HG02840 (cell line): ENCODE data around the gene PPP1R7.
A peak's percentile ranks its signal among the peaks of the same experiment; 100 is the strongest.
"Not testable (repeated sequence)": the region's sequence is repeated elsewhere in the genome, so short reads cannot be mapped to it uniquely, and the experiment has no call there.

Source experiments
- ATAC-seq: cut with Tn5 transposase; IDR thresholded peaks from one replicate; pipeline ENCODE4 v1.9.1; 2021; ENCODE audit warnings: mild to moderate bottlenecking, moderate library complexity, moderate number of reproducible peaks; ENCODE audit not compliant: unreplicated experiment, low FRiP score

The PPP1R7 gene, protein sequence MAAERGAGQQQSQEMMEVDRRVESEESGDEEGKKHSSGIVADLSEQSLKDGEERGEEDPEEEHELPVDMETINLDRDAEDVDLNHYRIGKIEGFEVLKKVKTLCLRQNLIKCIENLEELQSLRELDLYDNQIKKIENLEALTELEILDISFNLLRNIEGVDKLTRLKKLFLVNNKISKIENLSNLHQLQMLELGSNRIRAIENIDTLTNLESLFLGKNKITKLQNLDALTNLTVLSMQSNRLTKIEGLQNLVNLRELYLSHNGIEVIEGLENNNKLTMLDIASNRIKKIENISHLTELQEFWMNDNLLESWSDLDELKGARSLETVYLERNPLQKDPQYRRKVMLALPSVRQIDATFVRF

DNA sequence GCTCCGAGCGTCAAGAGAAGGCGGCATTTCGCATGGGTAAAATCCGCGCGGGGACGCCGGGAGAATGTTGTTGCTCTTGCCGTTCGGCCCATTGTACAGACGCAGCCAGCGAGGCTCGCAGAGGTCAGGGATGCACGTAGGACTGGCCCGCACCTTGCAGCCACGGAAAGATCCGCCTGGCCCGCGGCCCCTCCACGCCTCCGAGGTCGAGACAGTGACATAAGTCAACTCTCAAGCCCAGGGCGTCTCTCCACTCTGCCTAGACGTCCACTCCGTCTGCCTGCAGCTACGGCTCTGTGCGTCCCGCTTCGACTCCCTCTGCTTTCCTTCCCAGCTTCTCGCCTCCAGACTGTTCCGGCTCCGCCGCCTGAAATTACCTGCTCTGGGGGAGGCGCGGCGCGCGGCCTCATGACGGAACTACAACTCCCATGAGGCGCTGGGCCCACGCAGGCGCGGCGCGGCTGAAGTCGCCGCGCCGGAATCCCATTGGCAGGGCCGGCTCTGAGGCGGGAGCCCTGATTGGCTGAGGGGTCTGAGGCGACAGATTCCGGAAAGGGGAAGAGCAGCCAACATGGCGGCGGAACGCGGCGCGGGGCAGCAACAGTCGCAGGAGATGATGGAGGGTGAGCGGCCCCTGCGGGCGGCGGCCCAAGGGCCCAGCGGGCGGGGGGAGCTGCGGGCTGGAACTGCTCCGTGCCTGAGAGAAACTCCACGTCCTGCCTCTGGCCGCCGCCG, at the start of gene PPP1R7:
Gene PPP1R7 (plus strand): TSS at position 543 of the 735 bp plus-strand sequence. CDS start 29 bp downstream, at position 572.
- peak; percentile 67 for ATAC-seq

DNA sequence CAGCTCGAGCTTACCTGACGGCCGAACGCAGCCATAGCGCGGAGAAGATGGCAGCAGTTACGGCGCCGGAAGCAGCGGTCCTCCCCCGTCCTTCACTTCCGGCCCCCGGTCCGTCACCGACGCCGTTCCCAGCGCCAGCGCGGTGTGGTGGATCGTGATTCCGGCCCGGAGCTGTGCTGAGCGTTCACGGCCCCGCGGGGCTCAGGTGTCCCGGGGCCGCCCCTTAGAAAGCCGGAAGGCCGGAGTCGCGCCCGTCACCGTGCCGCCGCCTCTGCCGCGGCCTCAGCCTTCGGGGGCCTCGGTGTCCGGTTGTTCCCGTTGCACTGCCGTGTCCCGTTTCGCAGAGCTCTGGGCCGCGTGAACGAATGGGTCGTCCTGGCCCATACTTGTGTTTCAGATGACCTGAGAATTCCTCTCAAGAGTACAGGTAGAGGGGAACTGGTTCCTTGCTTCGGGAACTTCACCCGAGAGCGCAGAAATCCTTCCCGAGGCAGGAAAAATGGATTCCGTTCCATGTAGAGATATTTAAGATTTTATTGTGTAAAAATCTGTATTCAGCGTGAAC, 47.9 kb upstream of the PPP1R7 start, which contains the start of gene MTERF4:
Gene MTERF4 (minus strand): TSS at position 49 of the 565 bp plus-strand sequence. CDS start 14 bp downstream, at position 35.
- ATAC-seq, result peak; percentile 77

DNA sequence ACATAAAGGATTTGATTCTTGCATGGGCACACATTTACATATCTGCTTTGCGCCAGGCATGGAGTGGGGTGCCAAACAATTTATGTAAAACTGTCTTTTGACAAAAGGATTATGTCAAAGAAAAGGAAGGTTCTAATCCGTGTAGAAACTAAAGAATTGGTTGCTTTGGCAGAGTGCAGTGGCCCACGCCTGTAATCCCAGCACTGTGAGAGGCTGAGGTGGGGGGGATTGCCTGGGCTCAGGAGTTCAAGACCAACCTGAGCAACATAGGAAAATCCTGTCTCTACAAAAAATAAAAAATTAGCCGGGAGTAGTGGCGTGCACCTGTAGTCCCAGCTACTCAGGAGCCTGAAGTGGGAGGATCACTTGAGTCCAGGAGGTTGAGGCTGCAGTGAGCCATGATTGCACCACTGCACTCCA, 47.1 kb upstream of the PPP1R7 start:
- no peak for ATAC-seq

DNA sequence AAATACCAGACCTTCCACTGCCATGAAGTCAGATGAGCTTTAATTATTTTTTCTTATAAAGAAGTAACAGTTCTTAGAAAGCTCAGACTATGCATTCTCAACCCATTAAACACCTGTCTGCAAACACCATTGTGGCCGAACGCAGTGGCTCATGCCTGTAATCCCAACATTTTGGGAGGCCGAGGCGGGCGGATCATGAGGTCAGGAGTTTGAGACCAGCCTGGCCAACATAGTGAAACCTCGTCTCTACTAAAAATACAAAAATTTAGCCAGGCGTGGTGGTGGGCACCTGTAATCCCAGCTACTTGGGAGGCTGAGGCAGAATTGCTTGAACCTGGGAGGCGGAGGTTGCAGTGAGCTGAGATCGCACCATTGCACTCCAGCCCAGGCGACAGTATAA, 45.7 kb upstream of the PPP1R7 start:
- ATAC-seq, result not testable (repeated sequence)

DNA sequence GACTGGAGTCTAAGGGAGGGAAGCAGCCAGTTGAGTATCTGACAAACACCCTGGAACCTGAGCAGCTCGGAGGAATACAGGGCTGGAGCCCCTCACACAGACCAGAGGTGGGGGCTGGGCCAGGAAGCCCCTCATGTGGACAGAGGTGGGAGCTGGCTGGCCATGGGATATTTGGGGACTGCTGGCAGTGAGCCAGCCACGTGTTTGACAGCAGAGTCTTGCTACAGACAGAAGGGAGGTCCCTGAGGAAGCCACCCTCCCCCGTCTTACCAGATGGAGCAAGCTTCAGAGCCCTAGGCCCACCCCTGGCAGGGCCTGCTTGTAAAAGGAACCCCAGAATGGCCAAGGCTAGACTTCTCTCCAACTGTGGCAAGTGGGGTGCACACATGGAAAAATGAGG, 44.6 kb upstream of the PPP1R7 start:
- ATAC-seq, result no peak

DNA sequence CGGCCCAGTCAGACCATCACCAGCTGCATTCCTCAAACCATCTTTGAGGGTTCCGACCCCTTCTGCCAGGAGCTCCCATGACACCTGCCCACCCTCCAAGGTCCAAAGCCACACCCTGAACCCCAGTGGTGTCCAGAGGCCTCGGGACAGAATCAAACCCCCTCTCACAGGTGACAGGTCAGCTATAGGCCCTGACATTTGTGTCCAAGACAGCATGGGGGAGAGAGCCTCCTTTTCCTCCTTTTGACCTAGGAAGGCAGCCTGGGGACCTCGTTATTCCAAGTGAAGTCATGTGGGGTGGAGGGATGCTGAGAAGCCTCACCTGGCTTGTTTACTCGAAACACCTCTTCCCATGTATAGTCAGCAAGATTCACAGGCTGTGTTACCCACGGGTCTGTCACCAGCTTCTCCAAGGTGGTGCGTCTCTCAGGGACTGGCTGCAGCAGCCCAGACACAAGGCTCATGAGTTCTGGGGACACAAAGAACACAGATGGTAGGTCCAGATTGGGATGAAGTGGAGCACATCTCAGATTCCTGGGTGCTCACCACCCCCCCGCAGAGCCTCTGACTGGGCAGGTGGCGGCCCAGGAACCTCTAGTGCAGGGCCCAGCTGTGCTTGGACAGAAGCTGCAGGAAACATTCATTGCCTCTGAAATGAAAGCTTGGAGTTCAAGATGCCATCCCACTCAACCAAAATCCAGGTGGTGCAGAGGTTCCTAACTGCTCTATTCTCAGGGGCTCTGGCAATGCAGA, 43.1 kb upstream of the PPP1R7 start:
- ATAC-seq, result no peak

DNA sequence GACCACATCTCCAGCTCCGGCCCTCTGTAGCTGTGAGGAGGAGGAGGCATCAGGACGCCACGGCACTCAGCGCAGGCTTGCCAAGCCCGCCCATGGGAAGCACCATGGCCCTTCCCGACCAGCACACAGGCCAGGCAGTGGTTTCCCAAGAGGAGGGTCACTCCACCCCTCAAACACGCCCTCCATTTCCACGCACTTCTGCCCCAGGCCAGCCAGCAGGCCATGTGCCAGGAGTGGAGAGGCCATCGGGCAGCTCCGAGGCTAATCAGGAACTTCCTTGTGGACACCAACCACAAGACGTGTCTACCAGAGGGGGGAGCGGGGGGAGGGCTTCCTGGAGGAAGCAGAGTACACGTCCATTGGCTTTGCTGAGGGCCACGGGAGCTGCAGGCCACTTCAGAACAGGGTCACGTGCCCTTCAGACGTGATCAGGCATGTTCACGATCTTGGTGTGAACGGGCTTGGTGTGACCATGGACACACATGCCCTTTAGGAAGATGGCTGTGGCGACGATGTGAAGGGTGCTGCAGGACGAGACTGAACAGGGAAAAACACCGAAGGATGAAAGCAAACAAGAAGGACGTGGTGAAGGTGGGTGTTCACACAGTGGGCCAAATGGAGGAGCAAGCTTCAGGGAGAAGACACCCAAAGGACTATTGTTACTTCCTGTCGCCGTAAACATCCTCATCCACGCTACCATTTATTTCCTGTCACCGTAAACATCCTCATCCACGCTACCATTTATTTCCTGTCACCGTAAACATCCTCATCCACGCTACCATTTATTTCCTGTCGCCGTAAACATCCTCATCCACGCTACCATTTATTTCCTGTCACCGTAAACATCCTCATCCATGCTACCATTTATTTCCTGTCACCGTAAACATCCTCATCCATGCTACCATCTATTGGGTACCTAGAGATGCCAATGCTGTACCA, 41.7 kb upstream of the PPP1R7 start:
- ATAC-seq, result no peak

DNA sequence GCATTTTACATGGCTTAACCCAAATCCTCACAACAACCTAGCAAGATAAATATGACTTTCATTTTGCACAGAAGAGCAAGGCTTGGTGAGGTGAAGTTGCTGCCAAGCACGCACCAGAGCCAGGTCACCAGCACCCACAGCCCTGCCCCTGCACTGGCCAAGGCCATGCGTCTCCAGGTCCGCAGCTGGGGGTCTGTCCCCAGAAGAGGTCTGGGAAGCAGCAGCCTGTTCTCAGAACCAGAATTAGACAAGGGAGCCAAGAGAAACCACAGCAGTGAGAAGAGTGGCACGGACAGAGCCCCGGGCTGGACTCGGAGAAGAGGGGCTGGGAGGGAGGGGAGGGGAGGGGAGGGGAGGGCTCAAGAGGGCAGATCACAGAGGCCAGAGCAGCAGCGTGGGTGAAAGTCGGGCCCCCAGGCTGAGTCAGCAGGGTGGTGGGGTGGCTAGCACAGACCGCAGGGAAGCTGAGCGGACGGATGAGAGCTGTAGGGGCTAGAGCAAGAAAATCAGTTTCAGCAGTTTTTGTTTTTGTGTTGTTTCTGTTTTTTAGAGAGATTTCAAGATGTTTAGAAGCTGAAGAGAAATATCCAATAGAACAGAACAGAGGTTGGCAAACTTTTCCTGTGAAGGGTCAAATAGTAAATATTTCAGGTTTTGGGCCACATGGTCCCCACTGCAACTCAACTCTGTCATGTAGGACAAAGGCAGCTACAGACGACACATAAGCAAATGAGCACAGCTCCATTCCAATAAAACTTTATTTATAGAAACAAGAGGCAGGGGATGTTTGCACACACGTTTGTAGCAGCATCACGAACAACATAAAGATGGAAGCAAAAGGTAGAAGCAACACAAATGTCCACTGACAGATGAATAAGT, 40.8 kb upstream of the PPP1R7 start:
- no peak for ATAC-seq

DNA sequence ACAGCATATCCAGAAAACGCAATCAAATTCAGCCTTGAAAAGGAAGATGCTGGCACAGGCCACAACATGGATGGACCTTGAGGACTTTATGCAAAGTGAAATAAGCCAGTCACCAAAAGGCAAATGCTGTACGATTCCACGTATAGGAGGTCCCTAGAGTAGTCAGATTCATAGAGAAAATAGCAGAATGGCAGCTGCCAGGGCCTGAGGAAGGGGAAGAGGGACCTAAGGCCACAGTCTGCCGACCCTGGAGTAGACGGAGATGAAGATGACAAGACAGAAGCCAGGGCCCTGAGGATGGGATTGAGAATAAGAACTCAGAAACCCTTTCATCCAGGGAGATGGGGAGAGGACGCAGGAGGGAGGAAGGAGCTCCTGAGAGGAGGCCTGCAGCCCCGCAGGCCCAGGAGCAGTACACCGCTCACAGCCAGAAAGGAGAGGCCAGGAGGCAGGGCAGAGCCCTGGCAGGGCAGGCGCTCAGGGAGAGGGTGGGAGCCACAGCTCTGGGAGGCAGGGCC, 40.1 kb upstream of the PPP1R7 start:
- no peak for ATAC-seq

DNA sequence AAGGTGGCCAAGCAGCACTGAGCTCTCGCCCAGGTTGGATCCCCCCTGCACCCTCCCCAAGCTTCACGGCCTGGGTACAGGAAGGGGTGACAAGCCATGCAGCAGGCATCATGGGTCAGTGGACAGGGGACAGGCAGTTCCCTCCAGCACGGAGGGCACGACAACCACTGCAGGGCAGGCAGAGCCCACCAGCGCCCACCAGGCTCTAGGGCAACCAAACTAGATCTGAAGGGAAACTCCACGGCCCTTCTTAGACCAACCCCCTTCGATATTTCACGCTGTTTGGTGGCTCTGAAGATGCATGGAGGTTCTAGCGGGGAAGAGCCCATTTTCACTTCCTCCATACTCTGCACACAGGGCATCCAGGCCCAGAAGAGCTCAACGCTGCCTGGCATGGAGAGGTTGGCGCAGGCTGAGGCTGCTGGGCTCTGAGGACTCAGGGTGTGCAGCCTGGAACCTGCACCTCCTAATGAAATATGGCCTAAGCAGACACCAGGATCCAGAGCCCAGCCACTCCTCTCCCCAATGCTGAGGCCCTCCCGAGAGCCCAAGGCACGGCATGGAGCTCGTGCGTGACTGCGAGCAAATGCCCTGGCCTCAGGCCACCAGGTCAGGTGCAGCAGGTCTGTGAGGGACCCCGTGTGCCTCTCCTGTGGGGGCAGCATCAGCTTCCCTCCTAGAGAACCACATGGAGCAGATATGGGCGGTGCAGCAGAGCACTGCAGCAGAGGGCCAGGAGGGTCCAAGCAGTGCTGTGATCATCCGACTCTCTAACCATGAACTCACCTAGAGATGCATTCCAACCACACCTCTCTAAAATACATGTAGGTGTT, 39.4 kb upstream of the PPP1R7 start:
- no peak for ATAC-seq

DNA sequence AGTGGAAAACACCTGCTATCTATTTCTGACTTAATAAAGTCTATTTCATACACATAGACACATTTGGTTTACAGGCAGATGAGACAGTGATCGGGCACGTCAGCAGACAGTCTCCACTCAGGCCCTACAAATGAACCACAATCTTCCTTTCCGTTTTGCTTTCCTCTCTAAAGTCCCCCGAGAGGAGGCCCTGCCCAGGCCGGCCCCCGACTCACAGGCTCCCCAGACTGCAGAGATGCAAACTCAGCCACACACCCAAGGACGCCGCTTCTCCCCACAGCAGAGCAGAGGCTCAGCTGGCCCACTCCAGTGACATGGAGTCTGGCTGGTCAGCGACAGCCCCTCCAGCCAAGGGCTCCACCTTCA, 38.8 kb upstream of the PPP1R7 start:
- no peak for ATAC-seq

DNA sequence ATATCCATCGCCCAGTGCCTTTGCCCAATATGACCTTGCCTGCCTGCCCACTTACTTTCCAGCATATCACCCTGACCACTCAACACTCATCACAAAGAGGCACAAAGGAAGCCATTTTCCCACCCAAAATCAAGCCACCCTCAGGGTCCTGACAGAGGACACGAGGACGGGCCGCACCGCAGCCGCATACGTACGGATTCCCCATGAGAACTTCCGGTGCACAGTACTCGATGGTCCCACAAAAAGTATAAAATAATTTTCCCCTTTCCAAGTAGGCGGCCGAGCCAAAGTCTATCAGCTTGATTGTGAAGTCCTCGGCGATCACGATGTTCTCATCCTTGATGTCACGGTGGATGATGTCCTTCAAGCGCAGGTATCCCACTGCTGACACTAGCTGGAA, 38.2 kb upstream of the PPP1R7 start:
- no peak for ATAC-seq

DNA sequence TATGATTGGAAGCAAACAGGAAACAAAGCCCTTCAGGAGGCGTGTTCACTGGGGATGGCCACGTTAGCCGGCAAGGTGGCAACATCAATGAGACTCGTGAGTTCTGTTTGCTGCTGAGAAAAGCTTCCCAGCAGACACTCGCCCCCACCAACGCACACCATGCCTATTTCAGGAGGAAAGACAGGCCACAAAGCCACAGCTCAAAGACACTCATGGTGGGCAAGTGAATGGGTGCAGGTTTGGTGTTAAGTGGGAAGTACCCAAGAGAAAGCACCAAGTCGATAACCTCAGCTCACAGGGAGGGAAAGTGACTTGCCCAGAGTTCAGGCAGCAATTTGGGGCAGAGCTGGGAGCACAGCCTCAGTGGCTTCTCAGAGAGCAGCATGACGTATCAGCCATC, 37.7 kb upstream of the PPP1R7 start:
- ATAC-seq, result no peak

DNA sequence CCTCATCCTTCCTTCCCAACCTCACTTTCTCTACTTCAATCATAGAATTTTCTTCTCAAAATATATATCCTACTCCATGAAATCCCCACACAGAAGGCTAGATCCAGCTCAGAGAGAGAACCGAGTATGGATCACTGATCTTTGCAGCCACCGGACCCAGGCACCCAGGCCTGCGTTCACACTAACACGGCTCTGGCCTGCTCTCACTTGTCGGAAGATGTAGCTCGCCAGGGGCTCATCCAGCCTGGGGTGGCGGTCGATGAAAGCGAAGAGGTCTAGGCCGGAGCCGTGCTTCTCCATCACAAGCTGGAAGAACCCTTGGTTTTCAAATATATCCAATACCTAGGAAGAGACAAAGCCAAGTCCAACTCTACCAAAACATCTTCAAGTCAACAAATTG, 35.4 kb upstream of the PPP1R7 start:
- ATAC-seq, result no peak

DNA sequence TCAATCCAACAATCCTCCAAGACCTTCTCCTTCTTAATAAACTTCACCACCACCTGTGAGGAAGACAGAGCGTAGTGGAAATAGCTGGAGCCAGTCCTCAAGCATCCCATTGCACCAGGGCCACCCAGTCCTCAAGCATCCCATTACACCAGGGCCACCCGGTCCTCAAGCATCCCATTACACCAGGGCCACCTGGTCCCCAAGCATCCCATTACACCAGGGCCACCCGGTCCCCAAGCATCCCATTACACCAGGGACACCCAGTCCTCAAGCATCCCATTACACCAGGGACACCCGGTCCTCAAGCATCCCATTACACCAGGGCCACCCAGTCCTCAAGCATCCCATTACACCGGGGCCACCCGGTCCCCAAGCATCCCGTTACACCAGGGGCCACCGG, 34.9 kb upstream of the PPP1R7 start:
- ATAC-seq, result no peak

DNA sequence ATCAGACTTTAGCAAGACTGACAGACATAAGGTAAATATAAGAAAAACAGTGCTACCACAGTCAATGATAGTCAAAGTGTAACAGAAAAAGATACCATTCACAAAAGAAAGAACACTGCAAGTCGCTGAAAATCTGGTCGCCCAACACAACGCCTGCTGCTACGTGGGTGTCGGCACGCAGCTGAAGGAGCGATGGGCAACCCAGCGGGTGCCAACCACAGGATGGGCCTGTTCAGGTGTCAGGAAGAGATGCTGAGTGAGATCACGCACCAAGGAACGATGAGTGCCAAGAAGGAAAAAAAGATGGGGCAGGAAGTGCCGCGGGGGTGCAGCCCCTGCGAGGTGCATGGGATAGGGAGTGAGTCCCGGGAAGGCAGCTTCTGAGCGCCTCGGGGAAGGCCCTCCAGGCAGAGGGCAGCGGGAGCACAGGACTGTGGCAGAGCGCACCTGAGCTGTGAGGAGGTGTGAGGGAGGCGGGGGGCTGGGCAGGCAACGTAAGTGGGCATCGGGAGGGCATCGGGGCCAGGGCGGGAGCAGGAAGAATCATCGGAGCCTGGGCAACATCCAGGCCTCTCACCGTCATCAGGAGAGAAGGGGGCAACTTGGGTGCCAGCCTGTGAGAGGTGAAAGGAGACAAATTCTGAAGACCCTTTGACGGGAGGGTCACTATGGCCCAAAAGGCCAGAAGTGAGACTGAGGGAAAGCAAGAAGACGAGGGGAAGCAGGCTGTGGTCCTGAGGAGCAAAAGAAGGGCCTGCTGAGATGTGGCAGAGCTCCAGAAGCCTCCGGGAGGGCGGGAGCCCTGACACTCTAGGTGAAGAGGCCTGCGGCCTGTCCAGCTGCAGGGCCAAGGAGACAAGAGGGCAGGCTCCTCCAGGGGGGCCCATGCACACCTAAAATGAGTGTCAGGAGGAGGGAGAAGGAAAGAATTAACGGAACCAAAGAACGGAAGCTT, 33.4 kb upstream of the PPP1R7 start:
- no peak for ATAC-seq
